Breast epithelium (tissue), 3 donors: Measurements from ENCODE around the gene CDH18.

ENCODE experiments used
- POLR2AphosphoS5 ChIP-seq, 3 donors: sonication (generic); formaldehyde crosslinking; IDR thresholded peaks; one replicate each; pipeline ENCODE4 v1.6.1; 2017; ENCODE audit warnings: antibody characterized with exemption in 3 of 3
- TF ChIP-seq, protein P1 (sequence below), 3 donors: fragments of 450-650 bp; IDR thresholded peaks; one replicate each; pipeline ENCODE4 v1.5.1; 2016 to 2017; ENCODE audit warnings: antibody characterized with exemption in 3 of 3, mild to moderate bottlenecking in 3 of 3, moderate library complexity in 3 of 3

DNA sequence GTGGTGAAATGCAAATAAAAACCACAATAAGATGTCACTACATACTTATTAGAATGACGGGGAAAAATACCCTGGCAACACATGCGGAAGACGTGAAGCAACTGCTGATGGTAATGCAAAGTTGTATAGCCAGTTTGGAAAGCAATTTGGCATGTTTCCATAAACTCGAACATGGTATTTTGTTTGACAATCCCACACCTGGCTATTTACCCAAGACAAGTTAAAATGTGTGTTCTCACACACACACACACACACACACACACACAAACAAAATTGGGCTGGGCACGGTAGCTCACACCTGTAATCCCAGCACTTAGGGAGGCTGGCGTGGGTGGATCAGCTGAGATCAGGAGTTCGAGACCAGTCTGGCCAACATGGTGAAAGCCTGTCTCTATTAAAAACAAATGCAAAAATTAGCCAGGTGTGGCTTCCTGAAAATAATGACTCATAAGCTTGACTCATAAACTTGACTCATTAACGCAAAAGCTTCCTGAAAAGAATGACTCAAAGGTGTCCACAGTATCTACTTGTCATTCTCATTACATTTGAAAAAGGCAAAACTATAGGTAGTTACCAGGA lies 456.5 kb downstream of the CDH18 start:
- TF ChIP-seq POLR2AphosphoS5 (IDR thresholded peaks at IDR 0.05), result no peak
- TF ChIP-seq, protein P1, sequence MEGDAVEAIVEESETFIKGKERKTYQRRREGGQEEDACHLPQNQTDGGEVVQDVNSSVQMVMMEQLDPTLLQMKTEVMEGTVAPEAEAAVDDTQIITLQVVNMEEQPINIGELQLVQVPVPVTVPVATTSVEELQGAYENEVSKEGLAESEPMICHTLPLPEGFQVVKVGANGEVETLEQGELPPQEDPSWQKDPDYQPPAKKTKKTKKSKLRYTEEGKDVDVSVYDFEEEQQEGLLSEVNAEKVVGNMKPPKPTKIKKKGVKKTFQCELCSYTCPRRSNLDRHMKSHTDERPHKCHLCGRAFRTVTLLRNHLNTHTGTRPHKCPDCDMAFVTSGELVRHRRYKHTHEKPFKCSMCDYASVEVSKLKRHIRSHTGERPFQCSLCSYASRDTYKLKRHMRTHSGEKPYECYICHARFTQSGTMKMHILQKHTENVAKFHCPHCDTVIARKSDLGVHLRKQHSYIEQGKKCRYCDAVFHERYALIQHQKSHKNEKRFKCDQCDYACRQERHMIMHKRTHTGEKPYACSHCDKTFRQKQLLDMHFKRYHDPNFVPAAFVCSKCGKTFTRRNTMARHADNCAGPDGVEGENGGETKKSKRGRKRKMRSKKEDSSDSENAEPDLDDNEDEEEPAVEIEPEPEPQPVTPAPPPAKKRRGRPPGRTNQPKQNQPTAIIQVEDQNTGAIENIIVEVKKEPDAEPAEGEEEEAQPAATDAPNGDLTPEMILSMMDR (IDR thresholded peaks at IDR 0.05), result no peak
